SK-N-SH treated with all-trans-retinoic acid at 6 μM for 48 hours (cell line): Measurements from ENCODE around the gene PDLIM3.

ENCODE experiments used
- ATAC-seq: fragments of 200-7000 bp; cut with Tn5 transposase; 3 replicates; pipeline ENCODE4 v1.9.1; 2020; ENCODE audit warnings: mild to moderate bottlenecking, moderate library complexity
- CREB5 ChIP-seq: fragments of 250-450 bp; sonication (Bioruptor Pico); IDR thresholded peaks from 2 replicates; pipeline ENCODE4 v1.5.1; 2020; ENCODE audit warnings: low read depth, mild to moderate bottlenecking, moderate library complexity
- CSDC2 ChIP-seq: fragments of 250-450 bp; sonication (Bioruptor Pico); IDR thresholded peaks from 2 replicates; pipeline ENCODE4 v1.5.0; 2020; ENCODE audit warnings: mild to moderate bottlenecking, moderate library complexity
- CSRNP3 ChIP-seq: fragments of 250-450 bp; sonication (Bioruptor Pico); IDR thresholded peaks from 2 replicates; pipeline ENCODE4 v1.5.1; 2021; ENCODE audit warnings: mild to moderate bottlenecking, moderate library complexity
- GLIS3 ChIP-seq: fragments of 250-450 bp; sonication (Bioruptor Pico); IDR thresholded peaks from 2 replicates; pipeline ENCODE4 v1.5.0; 2020; ENCODE audit warnings: mild to moderate bottlenecking, moderate library complexity
- OSR1 ChIP-seq: fragments of 250-450 bp; sonication (Bioruptor Pico); IDR thresholded peaks from 2 replicates; pipeline ENCODE4 v1.8.0; 2022; ENCODE audit warnings: moderate library complexity, mild to moderate bottlenecking, inconsistent platforms
- PATZ1 ChIP-seq: fragments of 250-450 bp; sonication (Bioruptor Pico); IDR thresholded peaks from 2 replicates; pipeline ENCODE4 v1.8.0; 2020; ENCODE audit warnings: mild to moderate bottlenecking, moderate library complexity, borderline replicate concordance
- POU6F1 ChIP-seq: fragments of 250-450 bp; sonication (Bioruptor Pico); IDR thresholded peaks from 2 replicates; pipeline ENCODE4 v1.8.0; 2021; ENCODE audit warnings: low read depth, mild to moderate bottlenecking, moderate library complexity, borderline replicate concordance
- PPARA ChIP-seq: fragments of 250-450 bp; sonication (Bioruptor Pico); IDR thresholded peaks from 2 replicates; pipeline ENCODE4 v1.5.0; 2020; ENCODE audit warnings: mild to moderate bottlenecking, borderline replicate concordance
- RARB ChIP-seq: fragments of 250-450 bp; sonication (Bioruptor Pico); IDR thresholded peaks from 2 replicates; pipeline ENCODE4 v1.8.0; 2021; ENCODE audit warnings: mild to moderate bottlenecking, moderate library complexity
- SNAI2 ChIP-seq: fragments of 250-450 bp; sonication (Bioruptor Pico); IDR thresholded peaks from 2 replicates; pipeline ENCODE4 v1.5.0; 2020; ENCODE audit warnings: mild to moderate bottlenecking, moderate library complexity
- TCF4 ChIP-seq: fragments of 250-450 bp; sonication (Bioruptor Pico); IDR thresholded peaks from 2 replicates; pipeline ENCODE4 v1.8.0; 2021; ENCODE audit warnings: mild to moderate bottlenecking, moderate library complexity, borderline replicate concordance
- TOX ChIP-seq: fragments of 250-450 bp; sonication (Bioruptor Pico); IDR thresholded peaks from 2 replicates; pipeline ENCODE4 v1.8.0; 2021; ENCODE audit warnings: mild to moderate bottlenecking, moderate library complexity, borderline replicate concordance
- TSHZ2 ChIP-seq: fragments of 250-450 bp; sonication (Bioruptor Pico); IDR thresholded peaks from 2 replicates; pipeline ENCODE4 v1.5.0; 2020; ENCODE audit warnings: mild to moderate bottlenecking, moderate library complexity
- ZFP3 ChIP-seq: fragments of 250-450 bp; sonication (Bioruptor Pico); IDR thresholded peaks from 2 replicates; pipeline ENCODE4 v1.5.0; 2020; ENCODE audit warnings: mild to moderate bottlenecking, moderate library complexity
- ZFP30 ChIP-seq: fragments of 450-650 bp; formaldehyde crosslinking; IDR thresholded peaks from 2 replicates; pipeline ENCODE4 v1.5.0; 2022; ENCODE audit warnings: mild to moderate bottlenecking, moderate library complexity
- ZNF565 ChIP-seq: fragments of 450-650 bp; formaldehyde crosslinking; conservative IDR thresholded peaks from 2 replicates; pipeline ENCODE4 v1.5.0; 2020; ENCODE audit warnings: low read depth, mild to moderate bottlenecking, moderate library complexity
- ZNF8 ChIP-seq: fragments of 450-650 bp; formaldehyde crosslinking; IDR thresholded peaks from 2 replicates; pipeline ENCODE4 v1.5.0; 2020; ENCODE audit warnings: mild to moderate bottlenecking, moderate library complexity

PDLIM3 gene

GRCh38 chr4:185463541-185463940, 71.8 kb downstream of the PDLIM3 start (continued):
- TF ChIP-seq CREB5 (CRISPR knock-in tag), result no peak
- no peak for TF ChIP-seq POU6F1 (CRISPR knock-in tag)

GRCh38 chr4:185461565-185461964, 73.7 kb downstream of the PDLIM3 start:
- TF ChIP-seq OSR1 (no peak), ZFP3 (CRISPR knock-in tag) (no peak), SNAI2 (no peak), GLIS3 (CRISPR knock-in tag) (no peak), CSRNP3 (no peak), ZFP30 (no peak), CSDC2 (CRISPR knock-in tag) (no peak)
- no peak for ATAC-seq

- ATAC-seq, result peak; percentile 43; the same call in 1 of the 3 replicates
- no peak for TF ChIP-seq TOX
These were observed 78.2 kb downstream of the PDLIM3 start for GRCh38 chr4:185457136-185457535.

GRCh38 chr4:185456131-185456530, 79.2 kb downstream of the PDLIM3 start:
- no peak for ATAC-seq
- no peak for TF ChIP-seq ZNF565 (CRISPR knock-in tag)
- no peak for TF ChIP-seq POU6F1 (CRISPR knock-in tag)
- TF ChIP-seq OSR1, result no peak
- TF ChIP-seq ZNF8 (CRISPR knock-in tag), result no peak
- TF ChIP-seq CSRNP3, result no peak
- no peak for TF ChIP-seq TSHZ2 (CRISPR knock-in tag)
- TF ChIP-seq PPARA (CRISPR knock-in tag), result no peak
- no peak for TF ChIP-seq RARB
- no peak for TF ChIP-seq PATZ1
- no peak for TF ChIP-seq GLIS3 (CRISPR knock-in tag)
- TF ChIP-seq TCF4 (CRISPR knock-in tag), result no peak
- no peak for TF ChIP-seq TOX
